IMR-90 (cell line): Measurements from ENCODE around the gene TPSB2. TPM values are rescaled to one million over a fixed set of nuclear protein-coding genes. Genes with fewer than 3 reads are reported as not detected.

ENCODE experiments used
- ATAC-seq: fragments of 200-7000 bp; cut with Tn5 transposase; 2 replicates; pipeline ENCODE4 v1.9.1; 2020; ENCODE audit warnings: low read depth, mild to moderate bottlenecking, moderate library complexity
- BruUV-seq: library from RNA; stranded (reverse); fragments of 400-500 nt; replicated peaks from 2 replicates; lab custom pipeline; 2021; lab: Mats Ljungman, UMichigan
- CTCF ChIA-PET: fragments of 300-600 bp; formaldehyde crosslinking; extraction: SDS; loops from one replicate; lab custom pipeline; 2021; ENCODE audit warnings: antibody characterized with exemption; lab: Yijun Ruan, JAX
- POLR2A ChIA-PET: fragments of 300-600 bp; sonication (Branson Sonifier 250); formaldehyde crosslinking; loops from one replicate; lab custom pipeline; 2022; ENCODE audit warnings: antibody characterized with exemption; ENCODE audit not compliant: unreplicated experiment; lab: Charles Lee
- DNase-seq: peaks from one replicate; pipeline ENCODE4 v3.0.0; 2013
- H2AFZ ChIP-seq: replicated peaks from 2 replicates; pipeline ENCODE3; 2013; ENCODE audit warnings: low read length, mild to moderate bottlenecking; ENCODE audit not compliant: poor library complexity
- H2AK5ac ChIP-seq: 2 replicates; pipeline ENCODE4 v1.6.1; 2013; ENCODE audit warnings: low read depth, low read length, inconsistent platforms
- H2AK9ac ChIP-seq: replicated peaks from 2 replicates; pipeline ENCODE3; 2013; ENCODE audit warnings: mild to moderate bottlenecking, low read depth, low read length, moderate library complexity; ENCODE audit not compliant: poor library complexity
- H2BK120ac ChIP-seq: 2 replicates; pipeline ENCODE4 v1.6.1; 2013; ENCODE audit warnings: low read depth, low read length, inconsistent platforms
- H2BK15ac ChIP-seq: 3 replicates; pipeline ENCODE4 v1.6.1; 2013; ENCODE audit warnings: low read depth, low read length, inconsistent platforms
- H2BK20ac ChIP-seq: 2 replicates; pipeline ENCODE4 v1.6.1; 2013; ENCODE audit warnings: low read depth, mild to moderate bottlenecking, inconsistent platforms, low read length, moderate library complexity
- H2BK5ac ChIP-seq: 2 replicates; pipeline ENCODE4 v1.6.1; 2013; ENCODE audit warnings: mild to moderate bottlenecking, low read depth, low read length, inconsistent platforms; ENCODE audit not compliant: poor library complexity, severe bottlenecking
- H3K14ac ChIP-seq: replicated peaks from 2 replicates; pipeline ENCODE4 v1.6.1; 2013; ENCODE audit warnings: low read depth, low read length, inconsistent platforms
- H3K18ac ChIP-seq: 2 replicates; pipeline ENCODE4 v1.6.1; 2013; ENCODE audit warnings: low read depth, low read length, control low read depth
- H3K23ac ChIP-seq: 2 replicates; pipeline ENCODE4 v1.6.1; 2013; ENCODE audit warnings: low read depth, low read length, inconsistent platforms
- H3K27ac ChIP-seq: 2 replicates; pipeline ENCODE4 v1.5.1; 2013; ENCODE audit warnings: mild to moderate bottlenecking, control low read depth, low read length; ENCODE audit not compliant: insufficient read depth
- H3K27me3 ChIP-seq: 2 replicates; pipeline ENCODE4 v1.6.1; 2013; ENCODE audit warnings: low read length; ENCODE audit not compliant: control insufficient read depth, insufficient read depth
- H3K36me3 ChIP-seq: 2 replicates; pipeline ENCODE4 v1.6.1; 2013; ENCODE audit warnings: low read length, mixed read lengths; ENCODE audit not compliant: control insufficient read depth, insufficient read depth
- H3K4ac ChIP-seq: 2 replicates; pipeline ENCODE4 v1.6.1; 2013; ENCODE audit warnings: low read depth, low read length, inconsistent platforms
- H3K4me1 ChIP-seq: 2 replicates; pipeline ENCODE4 v1.6.1; 2013; ENCODE audit warnings: low read length, mixed read lengths; ENCODE audit not compliant: control insufficient read depth, insufficient read depth
- H3K4me2 ChIP-seq: 2 replicates; pipeline ENCODE4 v1.6.1; 2013; ENCODE audit warnings: low read depth, mild to moderate bottlenecking, control low read depth, low read length, moderate library complexity
- H3K4me3 ChIP-seq: 2 replicates; pipeline ENCODE4 v1.5.1; 2013; ENCODE audit warnings: low read depth, mild to moderate bottlenecking, control low read depth, low read length, moderate library complexity; ENCODE audit not compliant: insufficient read depth
- H3K56ac ChIP-seq: 2 replicates; pipeline ENCODE4 v1.6.1; 2013; ENCODE audit warnings: low read length, inconsistent platforms; ENCODE audit not compliant: insufficient read depth; ENCODE audit errors: extremely low read depth
- H3K79me1 ChIP-seq, 2 experiments: 2 replicates each; pipeline ENCODE4 v1.6.1; 2013; ENCODE audit warnings: low read length in 2 of 2, inconsistent platforms in 1 of 2, low read depth in 1 of 2
- H3K9ac ChIP-seq: 2 replicates; pipeline ENCODE4 v1.6.1; 2013; ENCODE audit warnings: low read depth, low read length, control low read depth
- H3K9me1 ChIP-seq: 2 replicates; pipeline ENCODE4 v1.6.1; 2013; ENCODE audit warnings: low read length, inconsistent platforms; ENCODE audit not compliant: insufficient read depth
- H3K9me3 ChIP-seq: 2 replicates; pipeline ENCODE4 v1.6.1; 2013; ENCODE audit warnings: low read length; ENCODE audit not compliant: control insufficient read depth, insufficient read depth
- H4K20me1 ChIP-seq: 2 replicates; pipeline ENCODE4 v1.6.1; 2013; ENCODE audit warnings: low read length, inconsistent platforms; ENCODE audit not compliant: insufficient read depth
- H4K5ac ChIP-seq: 2 replicates; pipeline ENCODE4 v1.6.1; 2013; ENCODE audit warnings: mild to moderate bottlenecking, low read depth, low read length, control low read depth
- H4K8ac ChIP-seq, 2 experiments: 2 replicates each; pipeline ENCODE4 v1.6.1; 2013; ENCODE audit warnings: low read depth in 2 of 2, low read length in 2 of 2, control low read depth in 1 of 2, inconsistent platforms in 1 of 2
- H4K91ac ChIP-seq: 2 replicates; pipeline ENCODE4 v1.6.1; 2013; ENCODE audit warnings: low read depth, low read length, inconsistent platforms; ENCODE audit not compliant: insufficient read depth
- BHLHE40 ChIP-seq: fragments of 150-350 bp; IDR thresholded peaks from 2 replicates; pipeline ENCODE4 v1.6.1; 2016; ENCODE audit warnings: mild to moderate bottlenecking, low read depth, low read length
- CEBPB ChIP-seq: IDR thresholded peaks from 2 replicates; pipeline ENCODE4 v1.6.1; 2012; ENCODE audit warnings: low read depth, low read length, improper control_type of control experiment
- CTCF ChIP-seq: conservative IDR thresholded peaks from 2 replicates; pipeline ENCODE4 v1.5.1; 2012; ENCODE audit warnings: mild to moderate bottlenecking, low read depth, low read length, improper control_type of control experiment
- MAFK ChIP-seq: IDR thresholded peaks from 2 replicates; pipeline ENCODE4 v1.6.1; 2012; ENCODE audit warnings: low read depth, low read length, improper control_type of control experiment
- MAZ ChIP-seq: IDR thresholded peaks from 2 replicates; pipeline ENCODE4 v1.6.1; 2012; ENCODE audit warnings: low read depth, mild to moderate bottlenecking, low read length, improper control_type of control experiment, moderate library complexity, borderline replicate concordance
- MXI1 ChIP-seq: IDR thresholded peaks from 2 replicates; pipeline ENCODE4 v1.6.1; 2012; ENCODE audit warnings: low read depth, mild to moderate bottlenecking, low read length, moderate library complexity, borderline replicate concordance
- NFE2L2 ChIP-seq: fragments of 150-350 bp; IDR thresholded peaks from 2 replicates; pipeline ENCODE4 v1.6.1; 2016; ENCODE audit warnings: low read depth, mild to moderate bottlenecking, low read length
- RAD21 ChIP-seq: IDR thresholded peaks from 2 replicates; pipeline ENCODE4 v1.6.1; 2012; ENCODE audit warnings: low read length, improper control_type of control experiment
- RFX5 ChIP-seq: IDR thresholded peaks from 2 replicates; pipeline ENCODE4 v1.8.0; 2012; ENCODE audit warnings: low read depth, mild to moderate bottlenecking, low read length, moderate library complexity
- SMC3 ChIP-seq: fragments of 150-350 bp; IDR thresholded peaks from 2 replicates; pipeline ENCODE4 v1.6.1; 2016; ENCODE audit warnings: low read depth, mild to moderate bottlenecking, antibody characterized with exemption, low read length, moderate library complexity
- USF2 ChIP-seq: fragments of 150-350 bp; IDR thresholded peaks from 2 replicates; pipeline ENCODE4 v1.6.1; 2017; ENCODE audit warnings: mild to moderate bottlenecking, antibody characterized with exemption, low read length, low read depth
- WGBS, 2 experiments: methylation state at CpG; one replicate each; pipeline versions ENCODE4 v1.1.5 to v1.1.7; 2013; ENCODE audit warnings: missing lambda C conversion rate in 2 of 2; ENCODE audit not compliant: insufficient read length in 1 of 2; ENCODE audit errors: extremely low coverage in 2 of 2; 5-methylcytosine and 5-hydroxymethylcytosine counted together
- dilution Hi-C: fragments of 300-500 bp; cut with HindIII; formaldehyde crosslinking; loops from one replicate; pipeline ENCODE4 v1.14.3; 2018; ENCODE audit warnings: low sequenced_read_pairs; ENCODE audit not compliant: unreplicated experiment
- in situ Hi-C: fragments of 300-500 bp; cut with MboI; formaldehyde crosslinking; loops from 3 replicates; pipeline ENCODE4 v1.14.3; 2019; ENCODE audit warnings: low sequenced_read_pairs, inconsistent platforms, mixed read lengths
- intact Hi-C: fragments of 100-400 bp; cut with micrococcal nuclease; formaldehyde crosslinking; loops from 2 replicates; pipeline ENCODE4 v1.10.0; 2022
- polyA plus RNA-seq, 3 experiments: library from polyadenylated mRNA; depleted of rRNA; stranded (reverse); fragments of >200 nt; gene quantifications; 2 replicates each; pipeline ENCODE4 v1.2.3, GENCODE V29; 2012; ENCODE audit warnings: low replicate concordance in 1 of 3
- total RNA-seq: library from RNA; depleted of rRNA; stranded (reverse); fragments of >200 nt; gene quantifications from 2 replicates; pipeline ENCODE4 v1.2.3, GENCODE V29; 2012

TPSB2 gene
- total and polyA plus RNA-seq, 2 of the 4 experiments (the other 2 are of a cell fraction) = not detected

GRCh38 chr16:1193143-1193824, 36.7 kb downstream of the TPSB2 start:
- Histone ChIP-seq H2BK15ac (no peak overlapping the region), H2BK5ac (no peak overlapping the region), H2AFZ (no peak overlapping the region), H3K4ac (no peak overlapping the region), H3K23ac (no peak overlapping the region), H2AK9ac (no peak overlapping the region), H4K5ac (no peak overlapping the region), H3K9me1 (no peaks in the 10 kb centered on the region), H3K18ac (no peak overlapping the region), H3K9ac (no peak overlapping the region), H3K4me1 (no peaks in the 10 kb centered on the region), H3K27me3 (no peaks in the 10 kb centered on the region; the same call in 1 of the 2 replicates), H2BK120ac (no peak overlapping the region), H4K20me1 (peaks cover 14% of the 10 kb centered on the region), H2AK5ac (no peak overlapping the region), H3K4me3 (no peak overlapping the region), H3K4me2 (no peak overlapping the region), H2BK20ac (no peak overlapping the region), H3K36me3 (no peaks in the 10 kb centered on the region), H3K56ac (no peak overlapping the region), H3K79me1 (no peaks in the 10 kb centered on the region), H3K9me3 (no peaks in the 10 kb centered on the region), H4K8ac (no peak overlapping the region), H3K27ac (no peak overlapping the region), H3K14ac (no peak overlapping the region), H4K91ac (no peak overlapping the region)
- DNase-seq = no peak
- CTCF ChIA-PET = no interaction called here
- POLR2A ChIA-PET = no interaction called here
- in situ Hi-C loops = no loop called here
- no peak for ATAC-seq
- WGBS, 2 experiments = 82% methylated on average over 12 of the region's 30 CpGs; no CpG with 5 or more reads in 1 of the 2 experiments
- BruUV-seq = no TSS peak
- TF ChIP-seq MXI1 (no peak), BHLHE40 (no peak), MAFK (no peak), SMC3 (no peak), MAZ (no peak), CTCF (no peak), NFE2L2 (no peak), RFX5 (no peak), RAD21 (no peak), USF2 (no peak), CEBPB (no peak)
- intact Hi-C loops = no loop called here
- dilution Hi-C loops = no loop called here
